NCI-H510A treated with DMSO at 0.1 percent for 48 hours (cell line): Measurements from ENCODE around the gene GRIN1.

Experiments used
- DNase-seq: peaks from one replicate; lab custom pipeline; 2025; lab: John Stamatoyannopoulos, UW

The GRIN1 gene

GRCh38 chr9:137178201-137178938 is 39.4 kb downstream of the GRIN1 start:
- DNase-seq, result no peak

- no peak for DNase-seq
Measured at GRCh38 chr9:137178939-137179630, 40.1 kb downstream of the GRIN1 start.

GRCh38 chr9:137179761-137180160 is 40.8 kb downstream of the GRIN1 start:
- no peak for DNase-seq

DNA sequence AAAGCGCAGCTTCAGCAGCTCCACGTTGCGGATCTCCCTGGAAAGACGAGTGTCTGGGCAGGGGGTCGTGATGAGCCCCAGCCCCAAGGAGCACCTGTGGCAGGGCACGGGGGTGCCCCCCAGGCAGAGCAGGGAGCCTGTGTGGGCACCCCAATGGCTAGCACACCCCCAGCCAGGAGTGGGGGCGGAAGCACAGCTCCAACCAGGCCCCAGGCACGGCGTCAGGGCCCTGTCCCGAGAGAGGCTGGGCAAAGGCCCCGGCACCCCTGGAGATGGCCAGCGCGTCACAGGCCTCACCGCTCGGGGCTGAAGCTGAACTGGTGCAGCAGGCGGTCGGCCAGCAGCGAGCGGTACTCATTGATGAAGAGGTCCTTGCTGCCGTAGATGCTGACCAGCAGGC is 41.5 kb downstream of the GRIN1 start:
- DNase-seq, result no peak

DNA sequence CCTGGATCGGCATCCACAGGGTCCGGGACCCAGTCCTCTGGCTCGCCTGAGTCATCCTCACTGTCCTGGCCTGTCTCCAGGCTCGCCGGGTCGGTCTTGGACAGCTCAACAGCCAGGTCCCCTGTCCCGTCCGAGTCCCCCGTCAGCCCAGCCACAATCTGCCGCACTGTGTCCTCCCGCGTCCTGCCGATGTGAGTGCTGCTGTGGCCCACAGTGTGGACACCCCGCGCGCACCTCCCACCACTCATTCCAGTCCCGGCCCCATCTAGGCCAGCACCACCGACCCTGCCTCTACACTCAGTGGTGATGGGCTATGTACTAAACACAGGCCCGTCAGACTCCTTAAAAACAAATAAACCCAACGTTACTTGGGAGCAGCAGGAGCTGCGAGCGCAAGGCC is 42.7 kb downstream of the GRIN1 start:
- DNase-seq, result no peak

DNA sequence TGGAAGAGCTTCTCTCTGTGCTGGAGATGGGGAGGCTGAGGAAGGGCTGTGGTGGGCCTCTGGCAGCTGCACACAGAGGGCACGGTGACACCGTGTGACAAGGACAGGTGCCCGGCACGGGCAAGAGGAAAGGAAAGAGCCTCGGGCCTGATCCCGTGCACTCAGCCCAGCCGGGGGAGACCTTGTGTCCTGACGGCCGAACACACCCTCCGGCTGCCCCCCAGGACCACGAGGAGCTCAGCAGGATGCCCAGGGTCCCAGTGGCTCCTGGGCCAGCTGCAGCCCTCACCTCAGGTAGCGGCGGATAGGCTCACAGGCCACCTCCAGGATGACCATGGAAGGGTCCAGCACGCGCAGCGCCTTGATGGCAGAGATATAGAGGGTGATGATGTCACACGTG is 43.9 kb downstream of the GRIN1 start:
- no peak for DNase-seq

DNA sequence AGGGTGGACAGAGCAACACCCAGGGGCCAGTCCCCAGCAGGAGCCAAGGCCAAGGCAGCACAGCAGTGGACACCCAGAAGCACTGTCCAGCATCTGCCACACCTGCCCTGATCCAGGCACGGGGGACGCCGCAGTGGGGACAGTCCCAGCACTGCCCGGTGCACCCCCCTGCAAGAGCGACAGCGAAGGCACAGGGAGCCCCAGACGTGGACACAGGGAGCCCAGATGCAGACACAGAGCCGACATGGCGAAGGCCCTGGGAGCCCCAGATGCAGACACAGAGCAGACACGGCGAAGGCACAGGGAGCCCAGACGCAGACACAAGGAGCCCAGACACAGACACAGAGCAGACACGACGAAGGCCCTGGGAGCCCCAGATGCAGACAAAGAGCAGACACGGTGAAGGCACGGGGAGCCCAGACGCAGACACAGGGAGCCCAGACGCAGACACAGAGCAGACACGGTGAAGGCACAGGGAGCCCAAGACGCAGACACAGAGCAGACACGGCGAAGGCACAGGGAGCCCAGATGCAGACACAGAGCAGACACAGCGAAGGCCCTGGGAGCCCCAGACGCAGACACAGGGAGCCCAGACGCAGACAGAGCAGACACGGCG is 45.1 kb downstream of the GRIN1 start:
- no peak for DNase-seq

GRCh38 chr9:137184881-137185660 is 46.1 kb downstream of the GRIN1 start:
- no peak for DNase-seq

DNA sequence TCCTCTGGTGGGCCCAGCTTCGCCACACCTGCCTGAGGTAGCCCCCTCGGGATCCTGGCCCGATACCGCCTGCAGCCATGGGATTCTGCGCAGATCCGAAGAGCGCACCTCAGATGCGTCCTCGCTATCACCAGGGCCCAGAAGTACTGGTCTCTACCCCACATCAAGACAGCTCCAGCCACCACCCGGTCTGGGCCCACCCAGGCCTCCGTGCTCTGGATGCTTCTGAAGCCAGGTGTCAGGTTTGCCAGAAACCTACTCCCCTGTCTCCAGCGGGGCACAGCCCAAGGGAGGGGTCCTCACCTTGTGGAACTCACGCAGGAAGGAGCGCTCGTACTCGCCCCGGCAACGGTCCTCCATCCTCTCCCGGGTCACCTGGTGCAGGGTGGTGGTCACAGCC is 47.0 kb downstream of the GRIN1 start:
- DNase-seq, result no peak

DNA sequence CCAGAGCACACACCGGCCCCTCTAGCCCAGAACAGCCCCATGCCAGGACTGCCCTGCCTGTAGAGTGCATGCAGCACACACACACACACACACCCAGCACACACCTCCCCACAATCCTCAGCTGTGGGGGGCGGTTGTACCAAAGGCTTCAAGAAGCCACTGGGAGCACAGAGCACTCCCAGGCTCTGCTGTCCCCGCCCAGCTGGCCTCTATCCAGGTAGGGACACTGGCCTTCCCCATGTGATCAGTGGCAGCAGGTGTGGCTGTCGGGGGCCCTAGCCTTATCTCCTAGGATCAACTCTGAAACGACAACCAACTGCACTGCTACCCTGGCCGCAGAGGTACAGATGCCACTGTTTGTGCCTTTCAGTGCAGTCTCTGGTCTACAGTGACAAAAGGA is 47.4 kb downstream of the GRIN1 start:
- no peak for DNase-seq

DNA sequence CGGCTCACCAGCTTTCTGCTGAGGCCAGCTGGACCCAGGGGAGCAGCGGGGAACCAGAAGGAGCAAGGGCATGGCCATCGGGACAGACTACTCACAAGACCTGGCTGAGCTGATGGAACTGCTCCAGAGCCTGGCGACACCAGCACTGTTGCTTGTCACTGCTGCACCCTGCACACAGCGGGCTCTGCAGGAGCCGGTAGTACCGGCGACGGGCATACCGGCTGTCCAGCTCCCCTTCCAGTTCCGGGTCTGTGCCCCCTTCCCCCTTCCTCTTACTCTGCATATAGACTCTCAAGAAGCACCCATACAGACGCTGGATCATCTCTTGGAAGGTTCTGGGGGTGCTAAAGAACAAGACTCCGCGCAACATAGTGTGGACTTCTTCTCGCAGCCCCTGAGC is 48.4 kb downstream of the GRIN1 start:
- no peak for DNase-seq

DNA sequence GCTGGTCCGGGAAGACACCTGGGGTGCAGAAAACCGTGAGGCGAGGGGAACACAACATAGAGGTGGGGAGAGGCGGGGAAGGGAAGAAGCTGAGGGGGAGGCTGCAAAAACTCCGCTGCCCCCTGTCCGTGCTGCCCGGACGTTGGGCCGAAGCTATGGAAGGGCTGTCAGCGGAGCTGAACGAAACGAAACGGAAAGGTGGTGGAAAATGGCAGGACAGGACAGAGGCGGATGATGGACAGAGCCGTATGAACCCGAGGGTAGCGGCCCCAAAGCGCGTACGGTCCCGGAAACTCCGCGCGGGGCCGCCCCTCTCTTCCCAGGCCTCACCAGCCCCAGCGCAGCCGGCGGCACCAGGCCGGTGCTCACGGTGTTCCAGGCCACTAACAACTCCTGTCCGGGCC is 49.1 kb downstream of the GRIN1 start:
- no peak for DNase-seq

DNA sequence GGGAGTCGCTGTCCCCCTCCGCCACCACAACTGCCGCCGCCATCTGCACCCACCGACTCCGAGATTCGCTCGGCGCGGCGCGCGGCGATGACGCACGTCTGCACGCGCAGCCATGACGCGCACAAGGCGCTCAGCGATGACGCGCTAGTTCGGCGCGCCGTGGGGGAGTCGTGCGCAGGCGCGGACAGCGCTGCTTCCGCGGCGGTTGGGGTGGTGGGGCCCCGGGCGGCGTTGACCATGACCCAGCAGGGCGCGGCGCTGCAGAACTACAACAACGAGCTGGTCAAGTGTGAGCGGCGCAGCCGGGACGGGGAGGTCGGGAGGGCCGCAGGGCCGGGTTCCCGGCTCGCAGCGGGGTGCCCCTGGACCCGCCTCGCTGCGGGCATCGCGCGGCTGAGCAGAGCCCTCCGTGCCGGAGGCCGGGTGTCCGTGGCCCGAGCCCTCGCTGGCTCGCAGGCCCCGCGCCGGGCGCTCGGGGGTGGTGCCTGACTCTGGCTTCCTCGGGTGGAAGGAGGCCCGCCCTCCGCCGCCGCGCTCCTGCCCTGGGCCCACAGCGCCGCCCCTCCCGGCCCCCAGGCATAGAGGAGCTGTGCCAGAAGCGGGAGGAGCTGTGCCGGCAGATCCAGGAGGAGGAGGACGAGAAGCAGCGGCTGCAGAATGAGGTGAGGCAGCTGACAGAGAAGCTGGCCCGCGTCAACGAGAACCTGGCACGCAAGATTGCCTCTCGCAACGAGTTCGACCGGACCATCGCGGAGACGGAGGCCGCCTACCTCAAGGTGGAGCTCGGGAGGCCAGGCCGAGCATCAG is 49.7 kb downstream of the GRIN1 start, which contains the start of the genes ANAPC2 and SSNA1:
Gene ANAPC2, minus strand, starts transcription at position 71 of the 807 bp plus-strand sequence. Its CDS starts 28 bp downstream, at position 43.
Gene SSNA1, plus strand, starts transcription at position 187 of the 807 bp plus-strand sequence. Its CDS starts 51 bp downstream, at position 238.
- peak; percentile 87 for DNase-seq

- no peak for DNase-seq
Measured at GRCh38 chr9:137189297-137190295, 50.6 kb downstream of the GRIN1 start.

- no peak for DNase-seq
Measured at GRCh38 chr9:137190315-137190856, 51.4 kb downstream of the GRIN1 start.

DNA sequence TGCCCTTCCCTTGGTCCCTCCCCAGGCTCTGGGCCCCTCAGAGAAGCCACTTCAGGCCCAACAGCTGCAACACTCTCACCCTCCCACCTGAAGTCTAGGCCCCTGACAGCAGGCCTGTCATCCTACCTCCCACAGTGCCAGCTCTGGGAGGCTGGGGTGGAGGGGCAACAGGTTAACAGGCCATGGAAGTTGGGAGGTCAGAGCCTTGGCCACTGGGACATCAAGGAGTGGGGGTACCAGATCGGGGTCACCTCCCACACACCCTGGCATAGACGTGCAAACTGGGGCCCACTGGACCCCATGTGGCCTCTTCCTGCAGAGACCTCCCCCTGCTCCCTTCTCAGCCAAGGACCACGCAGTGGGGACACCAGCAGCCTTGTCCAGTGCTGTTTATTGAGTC is 52.3 kb downstream of the GRIN1 start:
- no peak for DNase-seq

- no peak for DNase-seq
Measured at GRCh38 chr9:137191691-137192447, 52.9 kb downstream of the GRIN1 start.

DNA sequence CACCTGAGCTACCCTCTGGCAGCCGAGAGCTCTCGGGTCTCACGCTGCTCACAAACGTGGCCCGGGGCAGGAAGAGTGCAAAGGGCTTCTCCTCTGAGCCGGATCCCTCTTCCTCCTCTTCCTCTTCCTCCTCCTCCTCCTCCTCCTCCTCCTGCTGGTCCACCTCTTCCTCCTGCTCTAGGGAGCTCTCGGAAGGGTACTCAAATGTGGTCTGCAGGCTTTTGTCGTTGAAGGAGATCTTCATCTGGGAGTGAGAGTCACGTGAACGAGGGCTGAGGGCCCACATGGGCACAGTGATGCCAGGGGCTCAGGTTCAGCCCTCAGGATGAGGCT is 53.5 kb downstream of the GRIN1 start:
- DNase-seq, result no peak

- no peak for DNase-seq
Measured at GRCh38 chr9:137192859-137193258, 53.9 kb downstream of the GRIN1 start.
